ENCODE measurements around the gene SLC17A3.

DNA sequence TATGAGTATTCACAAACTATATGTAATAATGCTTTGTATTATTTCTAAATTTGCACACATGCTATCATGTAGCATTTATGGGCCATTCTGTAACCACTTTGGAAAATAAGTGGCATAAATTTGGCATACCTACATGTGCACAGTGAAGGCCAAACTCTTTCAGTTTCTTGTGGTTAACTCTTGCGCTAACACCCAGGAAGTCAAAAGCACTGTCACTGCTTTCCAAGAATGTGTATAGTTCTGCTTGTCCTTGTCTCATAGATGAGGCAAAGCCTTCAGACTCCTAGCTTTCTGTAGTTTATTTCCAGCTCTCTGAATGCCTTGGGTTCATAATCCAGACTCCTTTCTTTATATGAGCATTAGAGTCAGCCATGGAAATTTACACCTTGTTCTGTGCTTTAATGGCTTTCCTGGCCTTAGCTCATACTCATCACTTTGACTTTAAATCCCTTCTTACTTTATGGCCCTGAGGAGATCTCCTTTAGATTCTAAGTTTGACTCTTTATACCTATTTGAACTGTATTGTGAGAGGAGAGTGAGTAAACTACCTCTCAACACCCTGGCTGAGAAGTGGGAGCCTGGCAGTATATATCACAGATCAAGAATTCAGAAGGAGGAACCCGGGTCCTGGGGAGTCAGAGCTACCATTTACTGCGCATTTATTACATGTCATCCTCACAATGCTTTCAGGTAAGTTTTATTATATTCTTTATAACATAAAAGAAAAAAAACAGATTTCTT is 949 bp upstream of the SLC17A3 start:
- TF ChIP-seq, protein P1, sequence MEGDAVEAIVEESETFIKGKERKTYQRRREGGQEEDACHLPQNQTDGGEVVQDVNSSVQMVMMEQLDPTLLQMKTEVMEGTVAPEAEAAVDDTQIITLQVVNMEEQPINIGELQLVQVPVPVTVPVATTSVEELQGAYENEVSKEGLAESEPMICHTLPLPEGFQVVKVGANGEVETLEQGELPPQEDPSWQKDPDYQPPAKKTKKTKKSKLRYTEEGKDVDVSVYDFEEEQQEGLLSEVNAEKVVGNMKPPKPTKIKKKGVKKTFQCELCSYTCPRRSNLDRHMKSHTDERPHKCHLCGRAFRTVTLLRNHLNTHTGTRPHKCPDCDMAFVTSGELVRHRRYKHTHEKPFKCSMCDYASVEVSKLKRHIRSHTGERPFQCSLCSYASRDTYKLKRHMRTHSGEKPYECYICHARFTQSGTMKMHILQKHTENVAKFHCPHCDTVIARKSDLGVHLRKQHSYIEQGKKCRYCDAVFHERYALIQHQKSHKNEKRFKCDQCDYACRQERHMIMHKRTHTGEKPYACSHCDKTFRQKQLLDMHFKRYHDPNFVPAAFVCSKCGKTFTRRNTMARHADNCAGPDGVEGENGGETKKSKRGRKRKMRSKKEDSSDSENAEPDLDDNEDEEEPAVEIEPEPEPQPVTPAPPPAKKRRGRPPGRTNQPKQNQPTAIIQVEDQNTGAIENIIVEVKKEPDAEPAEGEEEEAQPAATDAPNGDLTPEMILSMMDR (conservative IDR thresholded peaks at IDR 0.05; ENCODE audit: low read depth, low read length) = no peak
- TF ChIP-seq EZH2 (IDR thresholded peaks at IDR 0.05; ENCODE audit: low read length, unreplicated experiment) = no peak

Measured in PC-3 (cell line).